Fibroblast of lung (primary cell): ENCODE data around the gene HBE1. TPM values are rescaled to one million over a fixed set of nuclear protein-coding genes. Genes with fewer than 3 reads are reported as not detected.

ENCODE experiments used
- DNase-seq, 2 donors: peaks; one replicate each; pipeline versions ENCODE4 v3.0.0 to v3.0.0-alpha.2; 2010; ENCODE audit warnings: low read depth in 2 of 2
- H2AFZ ChIP-seq: 2 replicates; pipeline ENCODE4 v1.5.1; 2012; ENCODE audit warnings: low read length, control low read depth, inconsistent platforms
- H3K27ac ChIP-seq: 2 replicates; pipeline ENCODE4 v1.5.1; 2011; ENCODE audit warnings: low read length, control low read depth; ENCODE audit not compliant: insufficient read depth
- H3K27me3 ChIP-seq: 2 replicates; pipeline ENCODE4 v1.5.1; 2011; ENCODE audit warnings: mild to moderate bottlenecking, low read length; ENCODE audit not compliant: control insufficient read depth, insufficient read depth
- H3K36me3 ChIP-seq: 2 replicates; pipeline ENCODE4 v1.5.1; 2011; ENCODE audit warnings: low read length; ENCODE audit not compliant: control insufficient read depth, insufficient read depth
- H3K4me1 ChIP-seq: 2 replicates; pipeline ENCODE4 v1.5.1; 2011; ENCODE audit warnings: low read length; ENCODE audit not compliant: control insufficient read depth, insufficient read depth; ENCODE audit errors: extremely low read depth
- H3K4me2 ChIP-seq: 2 replicates; pipeline ENCODE4 v1.5.1; 2011; ENCODE audit warnings: low read length, control low read depth; ENCODE audit not compliant: insufficient read depth; ENCODE audit errors: extremely low read depth
- H3K4me3 ChIP-seq, 4 experiments: fragments of 200-600 bp in 1 of 4; sonication (generic) in 1 of 4; replicated peaks in 1 of 4; 2 replicates each; pipeline ENCODE4 v1.5.1; 2011 to 2016; ENCODE audit warnings: low read length in 4 of 4, low read depth in 3 of 4, mild to moderate bottlenecking in 3 of 4, control low read depth in 2 of 4, inconsistent platforms in 1 of 4, mixed read lengths in 1 of 4; ENCODE audit not compliant: insufficient read depth in 1 of 4; ENCODE audit errors: control extremely low read depth in 1 of 4
- H3K79me2 ChIP-seq: 2 replicates; pipeline ENCODE4 v1.5.1; 2012; ENCODE audit warnings: mild to moderate bottlenecking, low read length, inconsistent platforms; ENCODE audit not compliant: control insufficient read depth, insufficient read depth
- H3K9ac ChIP-seq: 2 replicates; pipeline ENCODE4 v1.5.1; 2011; ENCODE audit warnings: mild to moderate bottlenecking, low read length, control low read depth; ENCODE audit not compliant: insufficient read depth
- H3K9me3 ChIP-seq: 2 replicates; pipeline ENCODE4 v1.5.1; 2012; ENCODE audit warnings: low read depth, low read length; ENCODE audit not compliant: control insufficient read depth, insufficient read depth
- H4K20me1 ChIP-seq: 2 replicates; pipeline ENCODE4 v1.5.1; 2011; ENCODE audit warnings: low read length; ENCODE audit not compliant: control insufficient read depth, insufficient read depth; ENCODE audit errors: extremely low read depth
- EZH2 ChIP-seq: IDR thresholded peaks from 2 replicates; pipeline ENCODE4 v1.5.1; 2012; ENCODE audit warnings: low read length, control low read depth, mild to moderate bottlenecking; ENCODE audit errors: missing control alignments
- polyA plus RNA-seq, 2 donors: library from polyadenylated mRNA; depleted of rRNA in 1 of 2; stranded (reverse) in 1 of 2; unstranded in 1 of 2; fragments of >200 nt; gene quantifications; 2 replicates each; pipeline ENCODE4 v1.2.1, GENCODE V29; 2011 to 2012; ENCODE audit warnings: missing spikeins in 1 of 2
- total RNA-seq: library from RNA; depleted of rRNA; stranded (reverse); fragments of >200 nt; gene quantifications from 2 replicates; pipeline ENCODE4 v1.2.1, GENCODE V29; 2014
- TF ChIP-seq, protein P1 (sequence below), 2 donors: IDR thresholded peaks in 1 of 2; conservative IDR thresholded peaks in 1 of 2; 1 replicate in 1 of 2; 2 replicates in 1 of 2; pipeline ENCODE4 v1.5.1; 2011 to 2012; ENCODE audit warnings: low read length in 2 of 2, control low read depth in 1 of 2, inconsistent platforms in 1 of 2, low read depth in 1 of 2, mild to moderate bottlenecking in 1 of 2

The HBE1 gene
- total and polyA plus RNA-seq, 2 donors (not counting 1 experiment from before 2014, with no cell fraction given) = 0.33 to 3.1 TPM

DNA sequence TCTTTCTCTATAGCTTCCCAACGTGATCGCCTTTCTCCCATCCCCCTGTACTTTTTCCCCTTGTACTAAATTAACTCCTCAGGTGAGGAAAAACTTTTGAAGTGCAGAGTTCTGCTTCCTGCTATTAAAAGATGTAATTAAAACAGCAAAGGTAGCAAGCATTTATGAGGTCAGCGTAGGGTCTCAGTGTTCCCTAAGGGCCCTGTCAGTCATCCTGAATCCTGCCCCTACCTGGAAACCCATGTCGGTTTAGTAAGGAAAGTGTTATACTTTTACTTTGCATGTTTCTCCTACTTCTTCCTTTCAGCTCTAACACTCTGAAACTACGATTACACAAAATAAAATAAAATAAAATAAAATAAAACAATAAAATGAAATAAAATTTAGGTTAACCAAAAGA is 41.6 kb downstream of the HBE1 start:
- Histone ChIP-seq H4K20me1 (no peaks in the 10 kb centered on the region), H3K27me3 (no peaks in the 10 kb centered on the region), H3K9ac (no peak overlapping the region), H3K9me3 (no peaks in the 10 kb centered on the region), H3K4me3 (no peak overlapping the region), H3K79me2 (no peaks in the 10 kb centered on the region), H3K4me1 (no peaks in the 10 kb centered on the region), H3K36me3 (no peaks in the 10 kb centered on the region), H2AFZ (no peak overlapping the region), H3K4me2 (no peak overlapping the region), H3K27ac (no peak overlapping the region)
- TF ChIP-seq EZH2 = no peak
- TF ChIP-seq, protein P1, sequence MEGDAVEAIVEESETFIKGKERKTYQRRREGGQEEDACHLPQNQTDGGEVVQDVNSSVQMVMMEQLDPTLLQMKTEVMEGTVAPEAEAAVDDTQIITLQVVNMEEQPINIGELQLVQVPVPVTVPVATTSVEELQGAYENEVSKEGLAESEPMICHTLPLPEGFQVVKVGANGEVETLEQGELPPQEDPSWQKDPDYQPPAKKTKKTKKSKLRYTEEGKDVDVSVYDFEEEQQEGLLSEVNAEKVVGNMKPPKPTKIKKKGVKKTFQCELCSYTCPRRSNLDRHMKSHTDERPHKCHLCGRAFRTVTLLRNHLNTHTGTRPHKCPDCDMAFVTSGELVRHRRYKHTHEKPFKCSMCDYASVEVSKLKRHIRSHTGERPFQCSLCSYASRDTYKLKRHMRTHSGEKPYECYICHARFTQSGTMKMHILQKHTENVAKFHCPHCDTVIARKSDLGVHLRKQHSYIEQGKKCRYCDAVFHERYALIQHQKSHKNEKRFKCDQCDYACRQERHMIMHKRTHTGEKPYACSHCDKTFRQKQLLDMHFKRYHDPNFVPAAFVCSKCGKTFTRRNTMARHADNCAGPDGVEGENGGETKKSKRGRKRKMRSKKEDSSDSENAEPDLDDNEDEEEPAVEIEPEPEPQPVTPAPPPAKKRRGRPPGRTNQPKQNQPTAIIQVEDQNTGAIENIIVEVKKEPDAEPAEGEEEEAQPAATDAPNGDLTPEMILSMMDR (conservative IDR thresholded peaks at IDR 0.05 in 1 of 2, IDR thresholded peaks at IDR 0.05 in 1 of 2; ENCODE audit: low read depth in 1 of 2, low read length in 2 of 2) = no peak
- DNase-seq = no peak

DNA sequence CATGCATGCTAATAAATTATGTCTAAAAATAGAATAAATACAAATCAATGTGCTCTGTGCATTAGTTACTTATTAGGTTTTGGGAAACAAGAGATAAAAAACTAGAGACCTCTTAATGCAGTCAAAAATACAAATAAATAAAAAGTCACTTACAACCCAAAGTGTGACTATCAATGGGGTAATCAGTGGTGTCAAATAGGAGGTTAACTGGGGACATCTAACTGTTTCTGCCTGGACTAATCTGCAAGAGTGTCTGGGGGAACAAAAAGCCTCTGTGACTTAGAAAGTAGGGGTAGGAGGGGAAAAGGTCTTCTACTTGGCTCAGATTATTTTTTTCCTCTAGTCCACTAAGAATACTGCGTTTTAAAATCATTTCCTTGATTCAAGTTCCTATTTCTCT is 42.1 kb downstream of the HBE1 start:
- no peaks in the 10 kb centered on the region for H3K79me2 ChIP-seq
- no peak overlapping the region for H3K27ac ChIP-seq
- TF ChIP-seq, protein P1 (conservative IDR thresholded peaks at IDR 0.05 in 1 of 2, IDR thresholded peaks at IDR 0.05 in 1 of 2; ENCODE audit: low read depth in 1 of 2, low read length in 2 of 2) = no peak
- TF ChIP-seq EZH2 = no peak
- H3K4me3 ChIP-seq = no peak overlapping the region
- H3K36me3 ChIP-seq = no peaks in the 10 kb centered on the region
- H3K4me2 ChIP-seq = no peak overlapping the region
- H3K9ac ChIP-seq = no peak overlapping the region
- no peak for DNase-seq
- H3K4me1 ChIP-seq = no peaks in the 10 kb centered on the region
- no peaks in the 10 kb centered on the region for H4K20me1 ChIP-seq
- H3K27me3 ChIP-seq = no peaks in the 10 kb centered on the region
- no peak overlapping the region for H2AFZ ChIP-seq
- H3K9me3 ChIP-seq = no peaks in the 10 kb centered on the region

DNA sequence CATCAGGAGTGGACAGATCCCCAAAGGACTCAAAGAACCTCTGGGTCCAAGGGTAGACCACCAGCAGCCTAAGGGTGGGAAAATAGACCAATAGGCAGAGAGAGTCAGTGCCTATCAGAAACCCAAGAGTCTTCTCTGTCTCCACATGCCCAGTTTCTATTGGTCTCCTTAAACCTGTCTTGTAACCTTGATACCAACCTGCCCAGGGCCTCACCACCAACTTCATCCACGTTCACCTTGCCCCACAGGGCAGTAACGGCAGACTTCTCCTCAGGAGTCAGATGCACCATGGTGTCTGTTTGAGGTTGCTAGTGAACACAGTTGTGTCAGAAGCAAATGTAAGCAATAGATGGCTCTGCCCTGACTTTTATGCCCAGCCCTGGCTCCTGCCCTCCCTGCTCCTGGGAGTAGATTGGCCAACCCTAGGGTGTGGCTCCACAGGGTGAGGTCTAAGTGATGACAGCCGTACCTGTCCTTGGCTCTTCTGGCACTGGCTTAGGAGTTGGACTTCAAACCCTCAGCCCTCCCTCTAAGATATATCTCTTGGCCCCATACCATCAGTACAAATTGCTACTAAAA is 42.9 kb downstream of the HBE1 start, which contains the start of gene HBB:
TSS of gene HBB (minus strand) at position 340 of the 579 bp plus-strand sequence. CDS start at position 290, 50 bp downstream.
- H2AFZ ChIP-seq = no peak within 1 kb of the TSS
- no peaks in the 10 kb centered on the region for H3K4me1 ChIP-seq
- no peak within 1 kb of the TSS for H3K4me3 ChIP-seq
- TF ChIP-seq, protein P1 (conservative IDR thresholded peaks at IDR 0.05 in 1 of 2, IDR thresholded peaks at IDR 0.05 in 1 of 2; ENCODE audit: low read depth in 1 of 2, low read length in 2 of 2) = no peak
- no peak for TF ChIP-seq EZH2
- H3K27me3 ChIP-seq = no peaks in the 10 kb centered on the region
- H3K36me3 ChIP-seq = no peaks in the 10 kb centered on the region
- no peaks in the 10 kb centered on the region for H3K9me3 ChIP-seq
- no peak for DNase-seq
- H3K4me2 ChIP-seq = no peak within 1 kb of the TSS
- H3K9ac ChIP-seq = no peak within 1 kb of the TSS
- no peaks in the 10 kb centered on the region for H3K79me2 ChIP-seq
- H4K20me1 ChIP-seq = no peaks in the 10 kb centered on the region
- no peak within 1 kb of the TSS for H3K27ac ChIP-seq
